ENCODE results near the gene ITGB7. TPM values are rescaled to one million over a fixed set of nuclear protein-coding genes. Genes with fewer than 3 reads are reported as not detected.
"Not testable (repeated sequence)": the region's sequence is repeated elsewhere in the genome, so short reads cannot be mapped to it uniquely, and the experiment has no call there.

The ITGB7 gene
- total RNA-seq, 2 experiments from 2014 or later: 166 to 180 TPM

DNA sequence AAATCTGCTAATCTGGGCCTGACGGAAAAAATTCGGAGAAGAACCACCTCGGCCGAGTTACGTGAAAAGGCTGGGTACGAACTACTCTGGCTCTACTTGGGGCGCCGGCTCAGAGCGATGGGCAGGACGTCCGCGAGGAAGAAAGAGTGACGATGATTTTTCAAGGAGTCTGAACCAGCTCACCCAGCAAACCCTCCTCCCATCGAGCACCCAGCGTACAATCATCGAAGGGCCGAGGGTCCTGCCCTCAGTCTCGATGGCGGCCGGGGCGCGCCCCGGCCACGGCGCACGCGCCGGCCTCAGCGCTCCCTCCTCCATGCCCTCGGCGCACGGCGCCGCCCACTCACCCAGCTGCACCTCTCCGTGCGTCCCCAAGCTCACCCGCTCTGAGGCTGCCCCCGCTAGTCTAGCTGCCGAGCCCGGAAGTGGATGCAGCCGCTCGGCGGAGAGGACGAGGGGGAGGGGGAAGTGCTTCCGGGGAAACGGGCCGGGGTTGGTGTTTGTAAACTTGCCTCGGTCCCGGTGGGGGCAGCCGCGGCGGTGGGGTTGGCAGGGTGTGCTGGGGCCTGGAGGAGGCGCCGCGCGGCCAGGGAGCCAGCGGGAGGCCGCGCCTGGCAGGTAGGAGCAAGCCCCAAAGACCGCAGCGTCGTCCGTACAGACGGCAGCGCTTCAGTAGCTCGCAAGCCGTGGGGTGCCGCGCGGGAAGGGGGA, 26.7 kb downstream of the ITGB7 start, which contains the start of the genes CSAD and ZNF740:
Gene CSAD (minus strand): TSS at position 706 of the 711 bp plus-strand sequence. CDS start 7,455 bp downstream, outside the sequence.
Gene ZNF740 (plus strand): TSS at position 503 of the 711 bp plus-strand sequence. CDS start 1,262 bp downstream, outside the sequence.
- intact Hi-C loops (cut with DNase I, micrococcal nuclease): loop anchor here (1.0 to 5.0 kb wide), 4 partner anchors 18 to 88 kb away; partner anchors contain the start of gene ESPL1 (in 1 of the 2)
- TF ChIP-seq, protein P1, sequence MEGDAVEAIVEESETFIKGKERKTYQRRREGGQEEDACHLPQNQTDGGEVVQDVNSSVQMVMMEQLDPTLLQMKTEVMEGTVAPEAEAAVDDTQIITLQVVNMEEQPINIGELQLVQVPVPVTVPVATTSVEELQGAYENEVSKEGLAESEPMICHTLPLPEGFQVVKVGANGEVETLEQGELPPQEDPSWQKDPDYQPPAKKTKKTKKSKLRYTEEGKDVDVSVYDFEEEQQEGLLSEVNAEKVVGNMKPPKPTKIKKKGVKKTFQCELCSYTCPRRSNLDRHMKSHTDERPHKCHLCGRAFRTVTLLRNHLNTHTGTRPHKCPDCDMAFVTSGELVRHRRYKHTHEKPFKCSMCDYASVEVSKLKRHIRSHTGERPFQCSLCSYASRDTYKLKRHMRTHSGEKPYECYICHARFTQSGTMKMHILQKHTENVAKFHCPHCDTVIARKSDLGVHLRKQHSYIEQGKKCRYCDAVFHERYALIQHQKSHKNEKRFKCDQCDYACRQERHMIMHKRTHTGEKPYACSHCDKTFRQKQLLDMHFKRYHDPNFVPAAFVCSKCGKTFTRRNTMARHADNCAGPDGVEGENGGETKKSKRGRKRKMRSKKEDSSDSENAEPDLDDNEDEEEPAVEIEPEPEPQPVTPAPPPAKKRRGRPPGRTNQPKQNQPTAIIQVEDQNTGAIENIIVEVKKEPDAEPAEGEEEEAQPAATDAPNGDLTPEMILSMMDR (IDR thresholded peaks at IDR 0.05): no peak
- no peaks in the 10 kb centered on the region for H3K27me3 Mint-ChIP-seq
- Histone ChIP-seq H3K9me3 (ENCODE audit: control insufficient read depth in 1 of 2, insufficient read depth in 1 of 2, low read length in 2 of 2) (no peaks in the 10 kb centered on the region), H3K27me3 (ENCODE audit: control insufficient read depth in 1 of 2, insufficient read depth in 2 of 2, low read length in 2 of 2) (no peaks in the 10 kb centered on the region), H3K4me3 (ENCODE audit: low read length) (peak within 1 kb of the TSS; percentile 94), H3K4me1 (ENCODE audit: insufficient read depth, low read length) (peaks cover 52% of the 10 kb centered on the region), H3K36me3 (ENCODE audit: insufficient read depth, low read length) (peaks cover 37% of the 10 kb centered on the region), H3K27ac (ENCODE audit: low read depth in 1 of 2, low read length in 2 of 2) (peak within 1 kb of the TSS; percentile 87 to 92)
- peaks cover 57% of the 10 kb centered on the region for H3K4me1 Mint-ChIP-seq (ENCODE audit: low read depth)
- no peaks in the 10 kb centered on the region for H3K9me3 Mint-ChIP-seq
- POLR2A ChIA-PET: interaction anchor here (0.6 to 3.6 kb wide), 32 partner anchors 10 to 1100 kb away, joined by 3 to 53 read pairs (median 5); partner anchors contain the start of genes AAAS, EIF4B, ESPL1 and HNRNPA1
- ATAC-seq (ENCODE audit: poor library complexity): peak; percentile 93
- H3K27ac Mint-ChIP-seq: peak within 1 kb of the TSS; percentile 94
- peak; percentile 92 to 99 (median 97) for DNase-seq
- peak within 1 kb of the TSS; percentile 98 for H3K4me3 Mint-ChIP-seq
- CTCF ChIA-PET: interaction anchor here (0.5 to 4.0 kb wide), 12 partner anchors 20 to 495 kb away, joined by 3 to 23 read pairs (median 3); partner anchors contain the start of genes AAAS, ATP5MC2 and ESPL1
- peaks cover 53% of the 10 kb centered on the region for H3K36me3 Mint-ChIP-seq (ENCODE audit: low read depth)

DNA sequence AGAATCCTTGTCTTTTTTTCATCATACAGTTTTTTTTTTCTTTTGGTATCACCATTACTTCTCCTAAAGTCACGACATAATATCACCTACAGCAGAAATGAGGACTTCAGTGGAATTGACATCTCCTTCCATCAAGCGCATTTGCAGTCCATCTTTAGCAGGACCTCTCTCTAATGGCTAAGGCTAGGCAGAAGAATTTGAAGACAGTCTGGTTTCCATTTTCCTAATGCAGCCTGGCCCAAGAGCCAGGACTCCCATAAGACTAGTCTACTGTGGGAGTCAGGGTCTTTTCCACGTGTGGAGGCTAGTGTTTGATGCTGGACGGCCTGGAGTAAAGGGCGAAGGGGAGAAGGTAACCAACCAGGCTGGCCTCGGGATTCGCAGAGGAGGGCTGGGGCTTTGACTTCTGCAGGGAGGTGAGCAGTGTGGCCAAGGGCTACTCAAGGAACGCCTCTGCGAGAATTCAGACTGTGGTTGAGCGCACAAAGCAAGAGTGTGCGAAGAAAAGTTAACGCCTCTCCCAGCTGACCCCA, 27.3 kb downstream of the ITGB7 start:
- peak overlapping the region; percentile 87 to 92 for H3K27ac ChIP-seq (ENCODE audit: low read depth in 1 of 2, low read length in 2 of 2)
- ATAC-seq (ENCODE audit: poor library complexity): peak; percentile 1
- no peak for DNase-seq
- no peaks in the 10 kb centered on the region for H3K27me3 ChIP-seq (ENCODE audit: control insufficient read depth in 1 of 2, insufficient read depth in 2 of 2, low read length in 2 of 2)
- ChIA-PET POLR2A (interaction anchor here (0.8 to 3.6 kb wide), 25 partner anchors 10 to 321 kb away, joined by 3 to 53 read pairs (median 9); partner anchors contain the start of genes AAAS, EIF4B, ESPL1 and ITGB7), CTCF (interaction anchor here (0.7 to 4.0 kb wide), 11 partner anchors 10 to 496 kb away, joined by 3 to 23 read pairs (median 3); partner anchors contain the start of genes AAAS, ATP5MC2 and ESPL1)
- Mint-ChIP-seq H3K36me3 (ENCODE audit: low read depth) (peaks cover 47% of the 10 kb centered on the region), H3K4me3 (peak overlapping the region; percentile 98), H3K27ac (peak overlapping the region; percentile 94), H3K27me3 (no peaks in the 10 kb centered on the region), H3K4me1 (ENCODE audit: low read depth) (peaks cover 51% of the 10 kb centered on the region), H3K9me3 (no peaks in the 10 kb centered on the region)
- TF ChIP-seq, protein P1 (IDR thresholded peaks at IDR 0.05): no peak
- H3K9me3 ChIP-seq (ENCODE audit: control insufficient read depth in 1 of 2, insufficient read depth in 1 of 2, low read length in 2 of 2): no peaks in the 10 kb centered on the region
- H3K4me1 ChIP-seq (ENCODE audit: insufficient read depth, low read length): peaks cover 49% of the 10 kb centered on the region
- peaks cover 31% of the 10 kb centered on the region for H3K36me3 ChIP-seq (ENCODE audit: insufficient read depth, low read length)
- H3K4me3 ChIP-seq (ENCODE audit: low read length): peak overlapping the region; percentile 94
- intact Hi-C loops (cut with DNase I, micrococcal nuclease): loop anchor here (1.0 to 5.0 kb wide), 4 partner anchors 19 to 89 kb away; partner anchors contain the start of gene ESPL1 (in 1 of the 2)

DNA sequence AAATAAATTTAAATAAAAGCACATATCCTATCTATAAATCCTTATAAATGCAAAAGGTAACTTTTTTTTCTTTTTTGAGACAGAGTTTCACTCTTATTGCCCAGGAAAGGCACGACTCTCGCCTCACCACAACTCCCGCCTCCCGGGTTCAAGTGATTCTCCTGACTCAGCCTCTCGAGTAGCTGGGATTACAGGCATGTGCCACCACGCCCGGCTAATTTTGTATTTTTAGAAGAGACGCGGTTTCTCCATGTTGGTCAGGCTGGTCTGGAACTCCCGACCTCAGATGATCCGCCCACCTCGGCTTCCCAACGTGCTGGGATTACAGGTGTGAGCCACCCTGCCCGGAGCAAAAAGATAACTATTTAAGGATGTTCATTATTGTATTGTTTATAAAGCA, 28.2 kb downstream of the ITGB7 start:
- H3K4me1 Mint-ChIP-seq (ENCODE audit: low read depth): peaks cover 44% of the 10 kb centered on the region
- Histone ChIP-seq H3K36me3 (ENCODE audit: insufficient read depth, low read length) (peaks cover 23% of the 10 kb centered on the region), H3K4me1 (ENCODE audit: insufficient read depth, low read length) (peaks cover 40% of the 10 kb centered on the region), H3K27ac (ENCODE audit: low read depth in 1 of 2, low read length in 2 of 2) (peak overlapping the region in 1 of 2 donors; percentile 87)
- H3K27me3 ChIP-seq (ENCODE audit: control insufficient read depth in 1 of 2, insufficient read depth in 2 of 2, low read length in 2 of 2); ATAC-seq (ENCODE audit: poor library complexity); H3K9me3 ChIP-seq (ENCODE audit: control insufficient read depth in 1 of 2, insufficient read depth in 1 of 2, low read length in 2 of 2); H3K9me3 Mint-ChIP-seq; intact Hi-C loops (cut with DNase I, micrococcal nuclease); H3K4me3 ChIP-seq (ENCODE audit: low read length); H3K27me3 Mint-ChIP-seq; DNase-seq: not testable (repeated sequence)
- H3K4me3 Mint-ChIP-seq: peak overlapping the region; percentile 15
- CTCF ChIA-PET: interaction anchor here (0.7 to 4.0 kb wide), 4 partner anchors 11 to 131 kb away, joined by 3 to 23 read pairs (median 3); no protein-coding TSS in a partner anchor
- H3K36me3 Mint-ChIP-seq (ENCODE audit: low read depth): peaks cover 39% of the 10 kb centered on the region
- peak overlapping the region; percentile 94 for H3K27ac Mint-ChIP-seq
- POLR2A ChIA-PET: interaction anchor here (3.2 kb wide), 1 partner anchor 41 kb away, joined by 30 read pairs; no protein-coding TSS in a partner anchor

DNA sequence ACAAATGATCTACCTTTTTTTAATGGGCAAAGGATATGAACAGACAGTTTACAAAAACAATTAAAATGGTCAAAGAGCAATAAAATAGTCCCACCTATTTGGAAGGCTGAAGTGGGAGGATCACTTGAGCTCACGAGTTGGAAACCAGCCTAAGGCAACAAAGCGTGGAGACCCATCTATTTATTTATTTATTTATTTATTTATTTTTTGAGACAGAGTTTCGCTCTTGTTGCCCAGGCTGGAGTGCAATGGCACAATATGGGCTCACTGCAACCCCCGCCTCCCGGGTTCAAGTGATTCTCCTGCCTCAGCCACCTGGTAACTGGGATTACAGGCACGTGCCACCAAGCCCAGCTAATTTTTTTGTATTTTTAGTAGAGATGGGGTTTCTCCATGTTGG, 29.6 kb downstream of the ITGB7 start:
- H3K9me3 ChIP-seq (ENCODE audit: control insufficient read depth in 1 of 2, insufficient read depth in 1 of 2, low read length in 2 of 2); POLR2A ChIA-PET; H3K27ac ChIP-seq (ENCODE audit: low read depth in 1 of 2, low read length in 2 of 2); DNase-seq; H3K27me3 ChIP-seq (ENCODE audit: control insufficient read depth in 1 of 2, insufficient read depth in 2 of 2, low read length in 2 of 2); H3K4me3 Mint-ChIP-seq; intact Hi-C loops (cut with DNase I, micrococcal nuclease); H3K27me3 Mint-ChIP-seq; H3K36me3 ChIP-seq (ENCODE audit: insufficient read depth, low read length); H3K4me3 ChIP-seq (ENCODE audit: low read length); CTCF ChIA-PET; H3K9me3 Mint-ChIP-seq; H3K27ac Mint-ChIP-seq; ATAC-seq (ENCODE audit: poor library complexity): not testable (repeated sequence)
- H3K36me3 Mint-ChIP-seq (ENCODE audit: low read depth): peaks cover 26% of the 10 kb centered on the region
- H3K4me1 ChIP-seq (ENCODE audit: insufficient read depth, low read length): peaks cover 28% of the 10 kb centered on the region
- H3K4me1 Mint-ChIP-seq (ENCODE audit: low read depth): peaks cover 31% of the 10 kb centered on the region

Measured in CD4-positive, alpha-beta T cell (primary cell).